ENCODE measurements around the gene TARDBP. TPM values are rescaled to one million over a fixed set of nuclear protein-coding genes. Genes with fewer than 3 reads are reported as not detected.
"Not testable (repeated sequence)": the region's sequence is repeated elsewhere in the genome, so short reads cannot be mapped to it uniquely, and the experiment has no call there.

TARDBP gene
- total and polyA plus RNA-seq, 2 experiments from 2014 or later: 102 to 213 TPM

DNA sequence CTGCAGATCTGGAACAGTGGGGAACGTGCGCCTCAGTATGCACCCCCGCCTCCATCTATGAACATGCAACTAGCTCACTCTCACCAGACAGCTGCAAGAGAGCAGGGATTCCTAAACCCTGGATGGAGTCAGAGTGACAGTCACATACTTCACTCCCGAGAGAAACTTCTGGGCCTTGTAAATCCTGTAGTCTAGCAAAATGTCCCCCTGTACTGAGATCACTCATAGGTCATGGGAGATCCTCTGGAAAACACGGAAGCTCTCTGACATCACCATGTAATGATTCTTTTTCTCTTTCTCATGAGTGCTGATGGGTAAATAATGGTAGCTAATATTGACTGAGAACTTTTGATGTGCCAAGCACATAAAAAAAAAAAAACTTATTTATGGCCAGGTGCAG lies 23.4 kb upstream of the TARDBP start:
- Histone ChIP-seq H3K4me1 (ENCODE audit: low read depth) (no peaks in the 10 kb centered on the region), H3K9me3 (ENCODE audit: low read depth) (no peaks in the 10 kb centered on the region), H3K4me3 (no peak overlapping the region), H3K27ac (no peak overlapping the region), H3K27me3 (no peaks in the 10 kb centered on the region), H3K36me3 (no peaks in the 10 kb centered on the region)
- no peak for DNase-seq (ENCODE audit: low read depth in 1 of 2, low spot score in 1 of 2)
- TF ChIP-seq, protein P1, sequence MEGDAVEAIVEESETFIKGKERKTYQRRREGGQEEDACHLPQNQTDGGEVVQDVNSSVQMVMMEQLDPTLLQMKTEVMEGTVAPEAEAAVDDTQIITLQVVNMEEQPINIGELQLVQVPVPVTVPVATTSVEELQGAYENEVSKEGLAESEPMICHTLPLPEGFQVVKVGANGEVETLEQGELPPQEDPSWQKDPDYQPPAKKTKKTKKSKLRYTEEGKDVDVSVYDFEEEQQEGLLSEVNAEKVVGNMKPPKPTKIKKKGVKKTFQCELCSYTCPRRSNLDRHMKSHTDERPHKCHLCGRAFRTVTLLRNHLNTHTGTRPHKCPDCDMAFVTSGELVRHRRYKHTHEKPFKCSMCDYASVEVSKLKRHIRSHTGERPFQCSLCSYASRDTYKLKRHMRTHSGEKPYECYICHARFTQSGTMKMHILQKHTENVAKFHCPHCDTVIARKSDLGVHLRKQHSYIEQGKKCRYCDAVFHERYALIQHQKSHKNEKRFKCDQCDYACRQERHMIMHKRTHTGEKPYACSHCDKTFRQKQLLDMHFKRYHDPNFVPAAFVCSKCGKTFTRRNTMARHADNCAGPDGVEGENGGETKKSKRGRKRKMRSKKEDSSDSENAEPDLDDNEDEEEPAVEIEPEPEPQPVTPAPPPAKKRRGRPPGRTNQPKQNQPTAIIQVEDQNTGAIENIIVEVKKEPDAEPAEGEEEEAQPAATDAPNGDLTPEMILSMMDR (IDR thresholded peaks at IDR 0.05; ENCODE audit: low read depth, low read length): no peak

DNA sequence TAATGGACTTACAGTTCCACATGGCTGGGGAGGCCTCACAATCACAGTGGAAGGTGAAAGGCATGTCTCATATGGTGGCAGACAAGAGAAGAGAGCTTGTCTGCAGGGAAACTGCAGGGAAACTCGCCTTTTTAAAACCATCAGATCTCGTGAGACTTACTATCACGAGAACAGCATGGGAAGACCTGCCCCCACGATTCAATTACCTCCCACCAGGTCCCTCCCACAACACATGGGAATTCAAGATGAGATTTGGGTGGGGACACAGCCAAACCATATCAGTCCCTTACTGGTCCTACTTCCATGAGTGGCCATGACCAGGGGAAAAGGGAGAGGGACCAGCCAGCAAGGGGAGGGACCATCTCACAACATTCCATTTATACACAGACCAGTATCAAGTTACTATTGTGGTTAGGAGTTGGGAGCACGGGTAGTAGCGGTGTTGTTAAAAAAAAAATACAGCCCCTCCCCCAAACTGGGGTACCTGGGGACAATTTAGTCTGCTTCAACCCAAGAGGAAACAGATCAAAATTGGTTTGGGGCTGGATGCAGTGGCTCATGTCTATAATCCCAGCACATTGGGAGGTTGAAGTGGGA lies 22.4 kb upstream of the TARDBP start:
- H3K36me3 ChIP-seq; H3K27ac ChIP-seq; H3K4me1 ChIP-seq (ENCODE audit: low read depth); DNase-seq (ENCODE audit: low read depth in 1 of 2, low spot score in 1 of 2); H3K9me3 ChIP-seq (ENCODE audit: low read depth); H3K27me3 ChIP-seq; H3K4me3 ChIP-seq: not testable (repeated sequence)

DNA sequence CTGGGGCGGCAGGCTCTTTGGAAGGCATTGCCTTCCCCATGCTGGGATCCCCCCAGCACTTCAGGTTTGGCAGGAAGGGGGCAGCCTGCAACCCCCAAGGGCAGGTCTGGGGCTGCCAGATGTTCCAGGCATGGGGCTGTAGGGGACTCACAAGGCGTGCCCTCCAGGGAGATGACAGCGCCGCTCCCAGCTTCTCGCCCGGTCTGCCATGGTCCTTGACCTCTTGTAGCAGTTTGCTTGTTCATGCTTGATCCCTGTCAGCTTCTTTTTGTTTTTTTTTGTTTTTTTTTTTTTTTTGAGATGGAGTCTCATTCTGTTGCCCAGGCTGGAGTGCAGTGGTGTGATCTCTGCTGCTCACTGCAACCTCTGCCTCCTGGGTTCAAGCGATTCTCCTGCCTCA lies 21.6 kb upstream of the TARDBP start:
- Histone ChIP-seq H3K4me1 (ENCODE audit: low read depth) (no peaks in the 10 kb centered on the region), H3K36me3 (no peaks in the 10 kb centered on the region), H3K4me3 (no peak overlapping the region), H3K9me3 (ENCODE audit: low read depth) (no peaks in the 10 kb centered on the region), H3K27ac (no peak overlapping the region), H3K27me3 (no peaks in the 10 kb centered on the region)
- DNase-seq (ENCODE audit: low read depth in 1 of 2, low spot score in 1 of 2): no peak
- TF ChIP-seq, protein P1 (IDR thresholded peaks at IDR 0.05; ENCODE audit: low read depth, low read length): no peak

DNA sequence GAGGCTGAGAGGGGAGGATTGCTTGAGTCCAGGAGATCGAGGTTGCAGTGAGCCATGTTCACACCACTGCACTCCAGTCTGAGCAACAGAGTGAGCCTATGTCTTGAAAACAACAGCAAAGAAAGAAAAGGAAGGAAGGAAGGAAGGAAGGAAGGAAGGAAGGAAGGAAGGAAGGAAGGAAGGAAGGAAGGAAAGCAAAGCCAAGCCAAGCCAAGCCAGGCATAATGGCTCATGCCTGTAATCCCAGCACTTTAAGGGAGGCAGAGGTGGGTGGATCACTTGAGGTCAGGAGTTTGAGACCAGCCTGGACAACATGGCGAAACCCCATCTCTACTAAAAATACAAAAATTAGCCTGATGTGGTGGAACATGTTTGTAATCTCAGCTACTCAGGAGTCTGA lies 20.4 kb upstream of the TARDBP start:
- not testable (repeated sequence) for DNase-seq (ENCODE audit: low read depth in 1 of 2, low spot score in 1 of 2)

DNA sequence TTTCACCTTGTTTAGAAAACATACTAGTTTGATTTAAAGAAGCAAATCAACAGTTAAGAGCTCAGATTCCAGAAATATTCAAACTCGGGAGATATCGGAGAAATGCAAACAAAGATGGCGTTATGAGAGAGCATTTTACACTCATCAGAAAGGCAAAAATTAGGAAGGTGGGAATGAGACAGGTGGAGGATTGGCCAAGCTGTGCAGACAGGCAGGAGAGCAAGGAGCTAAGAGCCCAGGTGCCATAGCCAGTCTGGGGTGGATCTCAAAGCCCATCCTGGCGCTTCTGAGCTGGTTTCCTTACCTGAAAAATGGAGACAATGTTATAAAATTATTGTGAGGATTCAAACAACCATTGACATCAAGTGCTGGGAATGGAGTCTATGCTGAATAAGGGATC lies 19.6 kb upstream of the TARDBP start:
- no peaks in the 10 kb centered on the region for H3K36me3 ChIP-seq
- no peaks in the 10 kb centered on the region for H3K27me3 ChIP-seq
- no peaks in the 10 kb centered on the region for H3K4me1 ChIP-seq (ENCODE audit: low read depth)
- TF ChIP-seq, protein P1 (IDR thresholded peaks at IDR 0.05; ENCODE audit: low read depth, low read length): no peak
- no peak overlapping the region for H3K27ac ChIP-seq
- DNase-seq (ENCODE audit: low read depth in 1 of 2, low spot score in 1 of 2): no peak
- no peak overlapping the region for H3K4me3 ChIP-seq
- no peaks in the 10 kb centered on the region for H3K9me3 ChIP-seq (ENCODE audit: low read depth)

More for the DNA sequence above, 20.4 kb upstream of the TARDBP start:
- H3K4me3 ChIP-seq; H3K4me1 ChIP-seq (ENCODE audit: low read depth); H3K27ac ChIP-seq; H3K36me3 ChIP-seq; H3K9me3 ChIP-seq (ENCODE audit: low read depth); H3K27me3 ChIP-seq: not testable (repeated sequence)

DNA sequence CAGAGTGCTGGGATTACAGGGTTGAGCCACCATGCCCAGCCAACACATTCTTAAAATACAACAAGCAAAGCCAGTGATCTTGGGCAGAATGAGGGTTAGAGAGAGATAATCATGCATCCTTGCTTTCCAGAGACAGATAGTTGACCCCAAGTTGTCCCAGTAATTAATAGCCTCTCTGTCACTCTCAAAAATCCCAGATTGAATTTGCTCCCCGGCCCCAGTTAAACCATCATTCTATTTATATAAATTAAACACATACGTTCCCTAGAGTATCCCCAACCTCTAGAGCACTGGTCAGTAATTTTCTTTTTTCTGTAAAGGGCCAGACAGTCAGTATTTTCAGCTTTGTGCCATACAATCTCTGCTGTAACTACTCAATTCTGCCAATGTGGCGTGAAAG lies 16.4 kb upstream of the TARDBP start:
- H3K27me3 ChIP-seq: no peaks in the 10 kb centered on the region
- H3K4me1 ChIP-seq (ENCODE audit: low read depth): no peaks in the 10 kb centered on the region
- no peaks in the 10 kb centered on the region for H3K9me3 ChIP-seq (ENCODE audit: low read depth)
- DNase-seq (ENCODE audit: low read depth in 1 of 2, low spot score in 1 of 2): no peak
- no peak overlapping the region for H3K4me3 ChIP-seq
- no peak overlapping the region for H3K27ac ChIP-seq
- H3K36me3 ChIP-seq: no peaks in the 10 kb centered on the region
- TF ChIP-seq, protein P1 (IDR thresholded peaks at IDR 0.05; ENCODE audit: low read depth, low read length): no peak

DNA sequence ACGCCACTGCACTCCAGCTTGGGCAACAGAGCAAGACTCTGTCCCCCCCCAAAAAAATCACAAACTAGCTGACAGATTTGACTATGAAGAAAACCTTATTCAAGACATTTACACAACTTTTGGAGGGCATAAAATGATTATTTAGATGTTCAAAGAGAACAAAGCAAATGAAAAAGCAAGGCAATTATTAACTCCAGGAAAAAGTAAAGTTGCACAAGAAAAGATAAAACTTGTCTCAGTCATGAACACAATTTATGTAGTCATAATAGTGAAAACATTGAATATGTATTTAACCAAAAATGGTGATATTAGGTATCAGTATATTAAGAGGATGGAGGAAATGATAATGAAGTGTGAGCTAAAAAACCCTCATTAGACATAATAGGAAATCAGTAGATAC lies 11.9 kb upstream of the TARDBP start:
- Histone ChIP-seq H3K36me3 (no peaks in the 10 kb centered on the region), H3K4me3 (no peak overlapping the region), H3K27me3 (no peaks in the 10 kb centered on the region), H3K4me1 (ENCODE audit: low read depth) (no peaks in the 10 kb centered on the region), H3K9me3 (ENCODE audit: low read depth) (no peaks in the 10 kb centered on the region), H3K27ac (no peak overlapping the region)
- no peak for DNase-seq (ENCODE audit: low read depth in 1 of 2, low spot score in 1 of 2)
- TF ChIP-seq, protein P1 (IDR thresholded peaks at IDR 0.05; ENCODE audit: low read depth, low read length): no peak

Data from cardiac muscle cell (in vitro differentiated cells and primary cell).